Skin epidermis (tissue), 12 donors: ENCODE results near the gene RETREG1.
"Not testable (repeated sequence)": the region's sequence is repeated elsewhere in the genome, so short reads cannot be mapped to it uniquely, and the experiment has no call there.

ENCODE experiments used
- H3K27ac ChIP-seq, 21 experiments: fragments of 200-600 bp; sonication (generic) in 11 of 21; one replicate each; pipeline ENCODE4 v1.5.0; 2020; ENCODE audit warnings: mild to moderate bottlenecking in 3 of 21, inconsistent platforms in 2 of 21, moderate library complexity in 2 of 21
- H3K4me3 ChIP-seq, 7 experiments: fragments of 200-600 bp; sonication (generic) in 2 of 7; one replicate each; pipeline ENCODE4 v1.5.0; 2020; ENCODE audit warnings: inconsistent platforms in 2 of 7, mild to moderate bottlenecking in 2 of 7, moderate library complexity in 1 of 7

The RETREG1 gene

GRCh38 chr5:16505904-16506303, 110.9 kb downstream of the RETREG1 start:
- no peak overlapping the region for H3K4me3 ChIP-seq
- no peak overlapping the region for H3K27ac ChIP-seq

GRCh38 chr5:16505140-16505891, 111.5 kb downstream of the RETREG1 start:
- no peak overlapping the region for H3K27ac ChIP-seq

DNA sequence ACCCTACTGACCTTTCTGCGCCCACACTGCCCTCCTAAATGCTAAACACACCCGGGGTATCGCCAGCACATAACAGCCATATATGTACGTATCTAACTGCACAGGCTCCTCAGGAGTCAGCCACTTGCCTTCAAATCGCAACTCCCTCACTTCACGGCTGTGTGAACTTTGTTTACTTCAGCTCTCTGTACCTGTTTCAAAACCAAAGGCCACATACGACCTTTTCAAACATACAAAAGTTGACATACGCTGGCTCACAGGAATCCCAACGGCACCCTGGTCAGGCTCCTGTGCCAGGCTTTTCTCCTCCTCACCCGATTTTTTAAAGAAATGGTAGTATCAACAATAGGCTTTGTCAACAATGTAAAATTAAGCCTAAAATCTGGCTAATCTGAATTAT, 112.2 kb downstream of the RETREG1 start:
- H3K27ac ChIP-seq, result no peak overlapping the region
- H3K4me3 ChIP-seq, result no peak overlapping the region

More at GRCh38 chr5:16505140-16505891, 111.5 kb downstream of the RETREG1 start:
- no peak overlapping the region for H3K4me3 ChIP-seq

- Histone ChIP-seq H3K27ac (no peak overlapping the region), H3K4me3 (no peak overlapping the region)
These were observed 113.9 kb downstream of the RETREG1 start for GRCh38 chr5:16502866-16503265.

DNA sequence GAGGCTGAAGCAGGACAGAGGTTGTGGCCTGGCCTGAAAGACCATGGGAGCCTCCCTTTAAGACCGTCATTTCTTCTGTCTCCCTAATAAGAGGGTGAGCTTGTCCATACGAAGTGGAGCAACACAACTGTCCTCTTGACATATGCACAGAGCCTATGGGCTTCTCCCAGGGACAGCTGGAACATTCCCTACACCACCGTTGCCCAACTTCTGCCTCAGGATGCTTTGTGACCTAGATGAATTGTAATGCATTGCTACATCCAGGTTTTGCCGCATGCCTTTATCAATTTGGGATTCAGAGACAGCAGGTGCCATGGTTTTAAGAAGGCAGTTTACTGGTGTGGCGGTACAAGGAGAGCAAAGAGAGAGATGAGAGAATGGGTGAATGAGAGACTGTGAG, 116.8 kb downstream of the RETREG1 start:
- Histone ChIP-seq H3K27ac (no peak overlapping the region), H3K4me3 (no peak overlapping the region)

DNA sequence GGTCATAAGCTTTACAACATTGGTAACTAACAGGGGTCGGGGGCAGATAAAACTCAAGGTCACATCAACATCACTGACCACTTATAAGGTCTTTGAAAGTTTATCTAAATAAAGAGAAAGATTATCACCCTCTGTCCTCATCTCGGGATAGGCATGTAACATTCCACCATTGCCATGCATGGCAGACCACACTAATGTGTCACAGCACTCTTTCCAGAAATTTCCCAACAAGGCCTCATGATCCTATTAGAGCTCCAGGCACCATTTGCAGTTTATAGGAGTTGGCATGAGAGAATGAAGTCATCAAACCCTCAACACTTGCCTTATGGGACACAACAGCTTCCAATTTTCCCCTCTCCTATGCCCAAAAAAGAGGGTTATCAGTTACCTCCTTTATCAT, 119.3 kb downstream of the RETREG1 start:
- no peak overlapping the region for H3K4me3 ChIP-seq
- no peak overlapping the region for H3K27ac ChIP-seq

- no peak overlapping the region for H3K4me3 ChIP-seq
- peak overlapping the region in 13 of 21 experiments; percentile 16 to 75 (median 60) for H3K27ac ChIP-seq
These were observed 123.5 kb downstream of the RETREG1 start for GRCh38 chr5:16493261-16493660.

- Histone ChIP-seq H3K4me3 (no peak overlapping the region), H3K27ac (peak overlapping the region in 17 of 21 experiments; percentile 16 to 75 (median 60))
These were observed 124.2 kb downstream of the RETREG1 start for GRCh38 chr5:16492398-16493140.

GRCh38 chr5:16490911-16491310, 125.9 kb downstream of the RETREG1 start:
- Histone ChIP-seq H3K4me3 (no peak overlapping the region), H3K27ac (peak overlapping the region in 3 of 21 experiments; percentile 13 to 42 (median 15))

DNA sequence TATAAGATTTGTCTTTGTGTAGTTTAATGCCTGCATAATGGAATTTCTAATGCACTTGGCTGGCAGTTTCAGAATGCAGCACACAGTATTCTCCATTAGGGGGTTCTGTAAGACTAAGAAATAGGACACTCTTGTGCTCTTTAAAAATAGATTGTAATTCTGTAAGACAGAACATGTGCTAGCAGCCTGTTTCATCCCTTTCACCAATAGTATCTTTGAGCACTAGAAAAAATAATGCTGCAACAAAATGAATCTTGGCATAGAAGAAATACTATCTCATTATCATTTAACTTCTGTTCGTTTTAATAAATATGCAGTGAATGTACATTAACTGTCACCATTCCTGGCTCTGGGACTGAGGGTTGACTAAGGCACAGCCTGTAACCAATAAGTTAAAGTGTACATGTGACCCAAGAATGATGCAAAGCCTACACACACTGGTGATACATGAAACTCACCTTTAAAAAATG, 127.4 kb downstream of the RETREG1 start:
- Histone ChIP-seq H3K27ac (no peak overlapping the region), H3K4me3 (no peak overlapping the region)

- H3K4me3 ChIP-seq, result no peak overlapping the region
- no peak overlapping the region for H3K27ac ChIP-seq
These were observed 129.3 kb downstream of the RETREG1 start for GRCh38 chr5:16487456-16487855.

DNA sequence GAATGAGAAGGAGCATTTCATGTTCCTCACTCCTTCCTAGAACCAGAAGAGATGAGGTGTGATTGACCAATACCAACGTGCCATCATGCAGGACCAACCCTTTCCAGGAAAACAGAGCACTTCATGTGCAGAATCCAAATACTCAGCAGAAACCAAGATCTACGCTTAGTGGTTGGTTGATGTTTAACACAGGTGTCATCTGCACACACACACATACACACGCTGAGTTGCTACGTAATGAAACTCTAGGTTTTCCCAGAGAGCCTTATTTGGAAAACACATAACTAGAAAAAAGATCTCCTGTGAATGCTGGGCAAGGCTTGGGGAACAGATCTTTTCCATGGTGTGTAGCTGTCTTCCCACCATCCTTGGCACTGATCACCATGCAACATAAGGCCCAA, 130.1 kb downstream of the RETREG1 start:
- Histone ChIP-seq H3K4me3 (no peak overlapping the region), H3K27ac (no peak overlapping the region)

DNA sequence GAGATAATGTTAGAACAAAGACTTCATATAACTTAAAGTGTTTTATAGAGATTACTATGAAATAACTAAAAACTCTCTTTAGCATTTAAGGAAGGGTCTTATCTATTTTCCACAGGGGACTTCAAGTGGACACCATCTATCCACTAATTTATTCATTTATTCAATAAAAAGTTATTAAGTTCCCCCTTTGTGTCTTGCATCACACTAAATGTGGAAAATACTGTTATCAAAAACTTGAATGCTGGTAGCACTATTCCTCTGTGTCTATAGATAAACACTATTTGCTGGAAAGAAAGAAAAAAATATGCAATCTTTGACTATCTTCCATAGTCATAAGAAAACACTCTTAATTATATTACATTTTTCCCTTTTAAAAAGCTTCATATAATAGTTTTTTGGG, 131.1 kb downstream of the RETREG1 start:
- H3K27ac ChIP-seq, result no peak overlapping the region
- no peak overlapping the region for H3K4me3 ChIP-seq

DNA sequence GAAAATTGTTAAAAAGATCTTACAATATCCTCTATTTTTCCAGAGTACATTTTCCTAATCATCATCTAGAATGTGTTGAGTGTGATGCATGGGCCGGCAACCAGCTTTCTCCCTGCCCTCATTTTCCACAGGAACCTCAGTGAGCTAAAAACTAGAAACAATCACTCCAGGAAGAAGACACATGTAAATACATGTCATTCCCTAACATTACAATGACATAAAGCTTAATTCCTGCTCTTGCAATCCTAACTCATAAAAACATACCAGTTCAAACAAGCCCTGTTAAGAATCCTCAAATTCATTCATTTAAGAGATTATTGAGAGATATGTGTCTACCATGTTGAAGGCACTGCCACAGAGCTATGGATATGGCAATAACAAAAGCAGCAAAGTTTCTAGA, 132.7 kb downstream of the RETREG1 start:
- H3K27ac ChIP-seq, result no peak overlapping the region

DNA sequence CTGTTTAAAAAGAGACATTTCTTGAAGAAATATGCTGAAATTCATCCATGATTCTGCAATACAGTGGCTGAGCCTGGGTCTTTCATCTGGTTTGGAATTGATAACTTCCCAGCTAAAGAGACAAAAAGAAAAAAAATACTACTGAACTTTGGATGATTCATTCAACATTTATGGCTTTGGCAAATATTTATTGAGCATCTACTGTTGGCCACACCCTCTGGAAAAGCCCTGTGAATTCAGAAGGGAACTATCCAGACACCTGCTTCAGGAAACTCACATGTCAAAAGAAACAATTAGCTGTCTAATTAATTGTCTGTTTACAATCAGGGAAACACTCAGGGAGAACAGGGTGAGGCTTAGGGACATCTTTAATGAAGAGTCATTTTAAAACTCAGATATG, 133.4 kb downstream of the RETREG1 start:
- no peak overlapping the region for H3K27ac ChIP-seq
- no peak overlapping the region for H3K4me3 ChIP-seq

More for the DNA sequence above, 132.7 kb downstream of the RETREG1 start:
- H3K4me3 ChIP-seq, result no peak overlapping the region

DNA sequence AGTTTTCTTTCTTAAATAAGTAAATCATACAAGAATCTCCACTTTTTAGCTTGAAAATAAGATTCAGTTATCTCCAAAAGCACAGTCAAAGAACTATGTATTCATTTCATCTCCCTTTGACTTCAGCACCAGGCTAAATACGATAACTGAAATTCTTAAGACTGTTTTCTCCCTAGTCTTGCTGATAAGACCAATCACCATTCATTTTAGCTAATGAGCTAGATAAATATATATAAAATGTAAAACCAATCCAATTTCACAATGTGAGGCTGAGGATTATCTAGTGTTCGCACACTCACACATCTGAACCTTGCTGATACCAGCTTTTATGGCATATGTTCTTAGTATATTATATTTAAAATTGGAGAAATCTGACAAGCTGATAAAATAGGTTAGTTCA, 133.9 kb downstream of the RETREG1 start:
- H3K4me3 ChIP-seq, result no peak overlapping the region
- no peak overlapping the region for H3K27ac ChIP-seq

DNA sequence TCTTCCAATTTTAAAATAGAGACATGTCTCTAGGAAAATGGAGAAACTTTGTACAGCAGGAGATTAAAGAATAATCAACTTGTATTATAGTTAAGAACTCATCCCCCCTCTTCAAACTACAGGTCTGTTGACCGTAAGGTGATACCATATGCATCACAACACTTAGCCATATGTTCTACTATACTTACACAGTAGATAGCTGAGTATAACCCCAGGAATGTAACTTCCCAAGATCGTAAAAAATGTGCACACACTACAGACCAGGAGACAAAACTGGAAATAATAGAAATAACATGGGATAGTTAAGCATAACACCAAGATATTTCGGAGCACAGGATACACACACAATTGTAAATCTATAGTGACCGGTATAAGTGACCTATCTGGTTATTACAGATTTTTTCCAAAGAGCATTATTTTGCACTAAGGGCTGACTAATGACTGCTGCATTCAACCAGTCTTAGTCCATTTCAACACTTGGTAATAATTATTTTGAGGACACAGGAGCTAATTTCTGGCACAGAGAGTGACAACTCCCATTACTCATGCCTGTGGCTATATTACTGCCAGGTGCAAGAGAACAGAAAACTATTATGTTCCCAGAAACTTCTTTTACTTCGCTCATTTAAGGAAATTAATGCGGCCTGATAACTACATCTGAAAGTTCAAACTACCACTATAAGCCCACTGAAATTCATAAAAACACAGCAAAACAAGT, 135.8 kb downstream of the RETREG1 start:
- Histone ChIP-seq H3K4me3 (no peak overlapping the region), H3K27ac (no peak overlapping the region)

DNA sequence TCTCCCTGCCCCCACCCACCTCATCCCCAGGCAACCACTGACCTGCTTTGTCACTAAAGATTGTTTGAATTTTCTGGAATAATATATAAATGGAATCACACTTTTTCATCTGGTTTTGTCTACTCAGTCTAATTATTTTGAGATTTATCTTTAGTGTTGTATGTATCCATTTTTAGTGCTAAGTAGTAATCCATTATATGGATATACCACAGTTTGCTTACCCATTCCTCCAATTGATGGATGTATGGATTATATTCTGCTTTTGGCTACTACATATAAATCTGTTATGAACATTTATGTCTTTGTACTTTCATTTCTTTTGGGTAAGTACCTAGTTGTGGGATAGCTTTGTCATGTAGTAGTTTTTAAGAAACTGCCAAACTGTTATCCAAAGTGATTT, 136.7 kb downstream of the RETREG1 start:
- H3K4me3 ChIP-seq, result no peak overlapping the region

DNA sequence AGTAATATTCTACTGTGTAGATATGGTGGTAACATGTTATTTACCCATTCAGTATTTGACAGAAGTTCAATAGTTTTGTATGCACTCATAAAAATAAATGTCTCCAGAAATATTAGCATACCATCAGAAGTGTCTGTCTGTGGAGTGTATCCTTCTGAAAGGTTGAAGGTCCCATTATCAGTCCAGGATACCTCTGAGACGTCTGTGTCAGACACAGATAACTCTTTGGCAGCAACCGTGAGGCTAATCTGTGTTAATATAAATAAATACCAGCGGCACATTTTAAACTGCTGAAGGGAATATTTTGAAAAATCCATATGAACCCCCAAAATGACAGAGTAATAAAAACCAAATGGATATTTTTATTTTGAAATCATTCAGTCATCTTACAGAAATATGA, 139.3 kb downstream of the RETREG1 start:
- Histone ChIP-seq H3K27ac (no peak overlapping the region), H3K4me3 (no peak overlapping the region)

More for the DNA sequence above, 136.7 kb downstream of the RETREG1 start:
- H3K27ac ChIP-seq, result no peak overlapping the region

GRCh38 chr5:16476417-16476816, 140.4 kb downstream of the RETREG1 start:
- H3K27ac ChIP-seq, result not testable (repeated sequence)

More at GRCh38 chr5:16476417-16476816, 140.4 kb downstream of the RETREG1 start:
- not testable (repeated sequence) for H3K4me3 ChIP-seq
